ENCODE results near the gene CKMT2.

- TF ChIP-seq EZH2 (IDR thresholded peaks at IDR 0.05; ENCODE audit: low read length, unreplicated experiment) (no peak), EZH2phosphoT487 (IDR thresholded peaks at IDR 0.05; ENCODE audit: borderline replicate concordance, low read length) (no peak), CTCF (conservative IDR thresholded peaks at IDR 0.05; ENCODE audit: low read depth, low read length) (no peak)
Observed at GRCh38 chr5:81241961-81242648, 9.0 kb downstream of the CKMT2 start.
